Osteocyte (in vitro differentiated cells): ENCODE measurements around the gene SDR42E1. TPM values are rescaled to one million over a fixed set of nuclear protein-coding genes. Genes with fewer than 3 reads are reported as not detected.

Source experiments
- DNase-seq: peaks from one replicate; pipeline ENCODE4 v3.0.0; 2021; ENCODE audit warnings: mixed read lengths; ENCODE audit not compliant: unreplicated experiment; ENCODE audit errors: extremely low spot score
- H3K27ac Mint-ChIP-seq: one replicate; pipeline ENCODE4 v1.8.0; 2021; ENCODE audit warnings: mild to moderate bottlenecking, mixed read lengths; ENCODE audit not compliant: unreplicated experiment
- H3K27me3 Mint-ChIP-seq: one replicate; pipeline ENCODE4 v1.8.0; 2021; ENCODE audit warnings: mixed read lengths; ENCODE audit not compliant: unreplicated experiment
- H3K36me3 Mint-ChIP-seq: one replicate; pipeline ENCODE4 v1.8.0; 2021; ENCODE audit warnings: mixed read lengths; ENCODE audit not compliant: unreplicated experiment
- H3K4me1 Mint-ChIP-seq: one replicate; pipeline ENCODE4 v1.8.0; 2021; ENCODE audit warnings: mixed read lengths; ENCODE audit not compliant: unreplicated experiment
- H3K4me3 Mint-ChIP-seq: one replicate; pipeline ENCODE4 v1.8.0; 2021; ENCODE audit warnings: mild to moderate bottlenecking, moderate library complexity, mixed read lengths; ENCODE audit not compliant: unreplicated experiment
- H3K9me3 Mint-ChIP-seq: one replicate; pipeline ENCODE4 v1.8.0; 2021; ENCODE audit warnings: mixed read lengths; ENCODE audit not compliant: unreplicated experiment
- long read RNA-seq: library from polyadenylated mRNA; unstranded; transcript quantifications from one replicate; pipeline ENCODE4 v2.0.0, GENCODE V29; 2021
- total RNA-seq: library from RNA; stranded (reverse); gene quantifications from 2 replicates; pipeline ENCODE4 v1.2.1, GENCODE V29; 2021
- TF ChIP-seq, protein P1 (sequence below): fragments of 200-600 bp; sonication (generic); IDR thresholded peaks from 2 replicates; pipeline ENCODE4 v1.5.0; 2021; ENCODE audit warnings: antibody characterized with exemption, mild to moderate bottlenecking, moderate library complexity

The SDR42E1 gene, protein sequence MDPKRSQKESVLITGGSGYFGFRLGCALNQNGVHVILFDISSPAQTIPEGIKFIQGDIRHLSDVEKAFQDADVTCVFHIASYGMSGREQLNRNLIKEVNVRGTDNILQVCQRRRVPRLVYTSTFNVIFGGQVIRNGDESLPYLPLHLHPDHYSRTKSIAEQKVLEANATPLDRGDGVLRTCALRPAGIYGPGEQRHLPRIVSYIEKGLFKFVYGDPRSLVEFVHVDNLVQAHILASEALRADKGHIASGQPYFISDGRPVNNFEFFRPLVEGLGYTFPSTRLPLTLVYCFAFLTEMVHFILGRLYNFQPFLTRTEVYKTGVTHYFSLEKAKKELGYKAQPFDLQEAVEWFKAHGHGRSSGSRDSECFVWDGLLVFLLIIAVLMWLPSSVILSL
- total RNA-seq = not detected in 2 replicates
- long read RNA-seq = 0 reads

DNA sequence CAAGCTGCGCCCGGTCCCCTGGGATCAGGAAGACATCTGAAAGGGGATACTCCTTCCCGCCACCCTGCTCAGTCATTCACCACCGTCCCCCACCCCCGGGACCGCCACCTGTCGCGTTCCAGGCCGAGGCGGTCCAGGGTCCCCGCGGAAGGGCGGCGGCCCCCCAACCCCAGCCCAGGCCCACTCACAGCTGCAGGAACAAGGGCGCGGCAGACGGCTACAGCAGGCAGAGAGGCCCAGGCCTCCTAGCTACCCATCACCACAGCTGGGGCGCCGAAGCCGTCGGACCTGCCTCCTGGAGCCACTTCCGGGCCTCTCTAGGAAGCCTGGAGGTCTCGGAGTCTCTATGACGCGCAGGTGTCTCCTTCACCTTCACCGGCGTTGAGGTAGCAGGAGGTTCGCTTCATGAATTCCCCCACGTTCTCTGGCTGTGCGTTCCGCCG lies at the start of gene SDR42E1:
SDR42E1 (minus strand) TSS at position 272 of the 443 bp plus-strand sequence. CDS start 10,612 bp downstream, outside the sequence.
- Mint-ChIP-seq H3K4me1 (no peaks in the 10 kb centered on the region), H3K27me3 (no peaks in the 10 kb centered on the region), H3K27ac (no peak within 1 kb of the TSS), H3K36me3 (no peaks in the 10 kb centered on the region), H3K9me3 (peaks cover 9% of the 10 kb centered on the region), H3K4me3 (no peak within 1 kb of the TSS)
- no peak for DNase-seq
- TF ChIP-seq, protein P1, sequence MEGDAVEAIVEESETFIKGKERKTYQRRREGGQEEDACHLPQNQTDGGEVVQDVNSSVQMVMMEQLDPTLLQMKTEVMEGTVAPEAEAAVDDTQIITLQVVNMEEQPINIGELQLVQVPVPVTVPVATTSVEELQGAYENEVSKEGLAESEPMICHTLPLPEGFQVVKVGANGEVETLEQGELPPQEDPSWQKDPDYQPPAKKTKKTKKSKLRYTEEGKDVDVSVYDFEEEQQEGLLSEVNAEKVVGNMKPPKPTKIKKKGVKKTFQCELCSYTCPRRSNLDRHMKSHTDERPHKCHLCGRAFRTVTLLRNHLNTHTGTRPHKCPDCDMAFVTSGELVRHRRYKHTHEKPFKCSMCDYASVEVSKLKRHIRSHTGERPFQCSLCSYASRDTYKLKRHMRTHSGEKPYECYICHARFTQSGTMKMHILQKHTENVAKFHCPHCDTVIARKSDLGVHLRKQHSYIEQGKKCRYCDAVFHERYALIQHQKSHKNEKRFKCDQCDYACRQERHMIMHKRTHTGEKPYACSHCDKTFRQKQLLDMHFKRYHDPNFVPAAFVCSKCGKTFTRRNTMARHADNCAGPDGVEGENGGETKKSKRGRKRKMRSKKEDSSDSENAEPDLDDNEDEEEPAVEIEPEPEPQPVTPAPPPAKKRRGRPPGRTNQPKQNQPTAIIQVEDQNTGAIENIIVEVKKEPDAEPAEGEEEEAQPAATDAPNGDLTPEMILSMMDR = no peak

DNA sequence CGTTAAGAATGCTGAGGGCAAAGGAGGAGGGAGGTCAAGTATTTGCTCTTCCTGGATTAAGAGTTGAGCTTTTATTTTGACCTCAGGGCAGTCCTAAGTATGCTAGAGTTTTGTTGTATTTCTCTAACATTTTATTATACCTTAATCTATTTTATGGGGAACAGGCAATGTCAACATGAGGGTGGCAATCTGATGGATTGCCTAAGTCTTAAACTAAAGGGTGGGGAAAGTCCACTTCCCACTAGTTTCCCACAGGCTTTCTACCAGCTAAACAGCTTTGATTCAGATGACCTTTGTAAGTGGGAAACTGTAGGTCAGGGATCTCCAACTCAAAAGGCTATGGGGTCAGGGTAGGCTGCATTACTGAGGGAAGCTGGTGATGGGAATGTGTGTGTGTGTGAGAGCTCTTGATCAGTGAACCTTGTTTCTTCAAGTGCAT lies 48.7 kb upstream of the SDR42E1 start:
- Mint-ChIP-seq H3K27ac (no peak overlapping the region), H3K4me3 (no peak overlapping the region), H3K4me1 (no peaks in the 10 kb centered on the region), H3K27me3 (peaks cover 31% of the 10 kb centered on the region), H3K9me3 (no peaks in the 10 kb centered on the region), H3K36me3 (no peaks in the 10 kb centered on the region)
- no peak for DNase-seq
- TF ChIP-seq, protein P1 = no peak

DNA sequence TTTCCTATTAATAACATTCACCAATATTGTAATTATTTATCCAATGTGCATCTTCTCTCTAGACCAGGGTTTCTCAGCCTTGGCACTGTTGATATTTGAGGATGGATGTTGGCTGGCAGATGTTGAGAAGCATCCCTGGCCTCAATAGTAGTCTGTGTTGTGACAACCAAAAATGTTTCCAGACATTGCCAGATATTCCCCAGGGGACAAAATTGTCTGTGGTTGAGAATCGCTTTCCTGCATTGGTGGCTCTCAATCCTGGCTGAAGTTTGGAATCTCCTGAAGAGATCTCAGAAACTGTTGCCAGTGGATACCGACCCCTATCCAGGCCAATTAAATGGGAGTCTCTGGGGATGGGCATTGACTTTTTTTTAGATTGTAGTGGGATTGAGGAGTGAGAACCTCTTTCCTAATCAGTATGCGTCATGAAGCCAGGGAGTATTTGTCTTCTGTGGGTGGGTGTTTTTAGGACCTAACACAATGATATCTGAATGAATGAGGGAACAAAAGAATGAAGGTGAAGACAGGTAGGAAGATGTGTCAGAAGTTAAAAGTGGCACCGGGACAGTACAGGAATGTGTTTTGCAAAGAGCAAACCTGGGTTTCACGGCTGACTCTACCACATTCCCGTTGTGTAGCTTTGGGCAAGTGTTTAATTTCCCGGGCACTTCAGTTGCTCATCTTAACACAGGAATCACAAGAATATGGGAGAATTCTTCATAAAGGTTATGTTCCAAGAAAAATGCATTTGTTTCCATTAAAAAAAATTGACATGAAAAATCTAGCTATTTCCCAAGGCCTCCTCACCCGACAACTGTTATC lies 48.1 kb upstream of the SDR42E1 start:
- no peaks in the 10 kb centered on the region for H3K9me3 Mint-ChIP-seq
- no peak for DNase-seq
- H3K4me1 Mint-ChIP-seq = no peaks in the 10 kb centered on the region
- H3K27ac Mint-ChIP-seq = no peak overlapping the region
- peaks cover 31% of the 10 kb centered on the region for H3K27me3 Mint-ChIP-seq
- no peak overlapping the region for H3K4me3 Mint-ChIP-seq
- H3K36me3 Mint-ChIP-seq = no peaks in the 10 kb centered on the region
- TF ChIP-seq, protein P1 = no peak

DNA sequence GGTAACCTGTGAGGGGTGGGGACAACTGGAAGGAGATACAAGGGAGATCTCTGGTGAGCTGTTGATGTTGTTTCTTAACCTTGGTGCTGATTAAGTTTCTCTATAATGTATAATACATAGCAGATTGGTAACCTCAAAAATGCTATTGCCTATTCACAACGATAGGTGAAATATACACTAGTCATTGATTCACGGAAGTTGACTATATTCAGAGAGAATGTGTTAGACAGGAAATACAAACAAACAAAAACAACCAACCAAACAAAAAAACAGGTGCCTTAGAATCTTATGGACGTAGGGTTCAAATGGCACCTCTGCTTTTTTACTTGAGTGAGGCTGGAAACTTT lies 45.3 kb upstream of the SDR42E1 start:
- no peaks in the 10 kb centered on the region for H3K9me3 Mint-ChIP-seq

More for the DNA sequence above, 45.3 kb upstream of the SDR42E1 start:
- Mint-ChIP-seq H3K36me3 (no peaks in the 10 kb centered on the region), H3K27me3 (peaks cover 26% of the 10 kb centered on the region), H3K4me3 (no peak overlapping the region), H3K4me1 (no peaks in the 10 kb centered on the region), H3K27ac (no peak overlapping the region)
- no peak for DNase-seq
- TF ChIP-seq, protein P1 = no peak
